B cell (primary cell): Measurements from ENCODE around the gene NBEA. TPM values are rescaled to one million over a fixed set of nuclear protein-coding genes. Genes with fewer than 3 reads are reported as not detected.

ENCODE experiments used
- ATAC-seq: fragments of 200-7000 bp; cut with Tn5 transposase; one replicate; pipeline ENCODE4 v1.10.0; 2021; ENCODE audit warnings: low read depth, mild to moderate bottlenecking, moderate number of reproducible peaks, moderate library complexity
- CTCF ChIA-PET: fragments of 350-600 bp; sonication (Branson Sonifier 250); formaldehyde crosslinking; loops from one replicate; lab custom pipeline; 2021; ENCODE audit warnings: antibody characterized with exemption, inconsistent platforms; lab: Charles Lee
- POLR2A ChIA-PET: fragments of 350-600 bp; sonication (Branson Sonifier 250); formaldehyde crosslinking; loops from one replicate; lab custom pipeline; 2021; ENCODE audit warnings: antibody characterized with exemption; lab: Charles Lee
- DNase-seq: peaks from one replicate; pipeline ENCODE4 v3.0.0; 2013
- H2AFZ ChIP-seq: 2 replicates; pipeline ENCODE4 v1.6.1; 2012; ENCODE audit warnings: mild to moderate bottlenecking, low read depth, low read length; ENCODE audit not compliant: insufficient read depth, poor library complexity, severe bottlenecking
- H3K27ac ChIP-seq, 2 donors: 1 replicate in 1 of 2; 2 replicates in 1 of 2; pipeline ENCODE4 v1.5.1; 2012 to 2013; ENCODE audit warnings: low read length in 2 of 2, mild to moderate bottlenecking in 2 of 2, moderate library complexity in 1 of 2
- H3K27me3 ChIP-seq, 4 experiments: fragments of 200-600 bp in 1 of 4; sonication (generic) in 1 of 4; replicated peaks in 1 of 4; 1 replicate in 2 of 4; 2 replicates in 2 of 4; pipeline versions ENCODE4 v1.6.1 to v1.7.0; 2013 to 2016; ENCODE audit warnings: low read length in 3 of 4, mild to moderate bottlenecking in 2 of 4, mixed read lengths in 1 of 4, moderate library complexity in 1 of 4; ENCODE audit not compliant: insufficient read depth in 4 of 4, control insufficient read depth in 3 of 4; ENCODE audit errors: control extremely low read depth in 1 of 4
- H3K36me3 ChIP-seq, 2 experiments: replicated peaks in 1 of 2; 1 replicate in 1 of 2; 2 replicates in 1 of 2; pipeline versions ENCODE4 v1.6.1 to v1.7.1; 2013; ENCODE audit warnings: low read length in 1 of 2; ENCODE audit not compliant: insufficient read depth in 2 of 2, control insufficient read depth in 1 of 2; ENCODE audit errors: control extremely low read depth in 1 of 2, extremely low read depth in 1 of 2
- H3K4me1 ChIP-seq, 2 donors: fragments of 200-600 bp in 1 of 2; sonication (generic) in 1 of 2; 1 replicate in 1 of 2; 2 replicates in 1 of 2; pipeline versions ENCODE4 v1.5.1 to v1.6.1; 2013 to 2017; ENCODE audit warnings: low read length in 2 of 2; ENCODE audit not compliant: control insufficient read depth in 2 of 2, insufficient read depth in 2 of 2
- H3K4me2 ChIP-seq: replicated peaks from 2 replicates; pipeline ENCODE3; 2012; ENCODE audit warnings: mild to moderate bottlenecking, low read depth, low read length; ENCODE audit not compliant: poor library complexity, severe bottlenecking
- H3K4me3 ChIP-seq, 5 experiments: fragments of 200-600 bp in 1 of 5; sonication (generic) in 1 of 5; 1 replicate in 3 of 5; 2 replicates in 2 of 5; pipeline versions ENCODE4 v1.5.1 to v1.7.0; 2011 to 2016; ENCODE audit warnings: low read length in 4 of 5, mild to moderate bottlenecking in 4 of 5, low read depth in 2 of 5, control low read depth in 1 of 5, moderate library complexity in 1 of 5; ENCODE audit not compliant: insufficient read depth in 1 of 5; ENCODE audit errors: control extremely low read depth in 1 of 5, extremely low read depth in 1 of 5
- H3K79me2 ChIP-seq: fragments of 200-600 bp; sonication (generic); one replicate; pipeline ENCODE4 v1.6.0; 2016; ENCODE audit warnings: low read length; ENCODE audit not compliant: control insufficient read depth, insufficient read depth
- H3K9ac ChIP-seq: fragments of 200-600 bp; sonication (generic); 2 replicates; pipeline ENCODE4 v1.6.1; 2017; ENCODE audit warnings: mild to moderate bottlenecking, low read length, moderate library complexity
- H3K9me3 ChIP-seq, 3 donors: one replicate each; pipeline versions ENCODE4 v1.6.1 to v1.7.1; 2013; ENCODE audit warnings: low read length in 2 of 3; ENCODE audit not compliant: control insufficient read depth in 2 of 3, insufficient read depth in 1 of 3; ENCODE audit errors: control extremely low read depth in 1 of 3
- H4K20me1 ChIP-seq: 2 replicates; pipeline ENCODE4 v1.6.0; 2012; ENCODE audit warnings: mild to moderate bottlenecking, low read length; ENCODE audit not compliant: insufficient read depth, control insufficient read depth, poor library complexity, severe bottlenecking
- H3K27ac Mint-ChIP-seq: one replicate; pipeline ENCODE4 v1.8.0; 2021; ENCODE audit warnings: mixed read lengths
- H3K27me3 Mint-ChIP-seq: one replicate; pipeline ENCODE4 v1.8.0; 2021; ENCODE audit warnings: mixed read lengths
- H3K4me1 Mint-ChIP-seq: one replicate; pipeline ENCODE4 v1.8.0; 2021; ENCODE audit warnings: mixed read lengths
- H3K4me3 Mint-ChIP-seq: one replicate; pipeline ENCODE4 v1.8.0; 2021; ENCODE audit warnings: mixed read lengths
- H3K9me3 Mint-ChIP-seq: one replicate; pipeline ENCODE4 v1.8.0; 2022; ENCODE audit warnings: mixed read lengths; ENCODE audit not compliant: insufficient read depth
- CTCF ChIP-seq: fragments of 200-600 bp; IDR thresholded peaks from one replicate; pipeline ENCODE4 v1.8.0; 2022; ENCODE audit warnings: antibody characterized with exemption, mild to moderate bottlenecking
- EZH2 ChIP-seq: IDR thresholded peaks from 2 replicates; pipeline ENCODE4 v1.6.1; 2012; ENCODE audit warnings: borderline replicate concordance, low read depth, mild to moderate bottlenecking, moderate library complexity, low read length; ENCODE audit not compliant: insufficient read depth, poor library complexity, severe bottlenecking
- WGBS: methylation state at CpG from one replicate; pipeline ENCODE4 v1.1.5; 2013; ENCODE audit warnings: missing lambda C conversion rate; ENCODE audit not compliant: insufficient coverage; 5-methylcytosine and 5-hydroxymethylcytosine counted together
- intact Hi-C: fragments of 100-400 bp; cut with micrococcal nuclease; formaldehyde crosslinking; loops from one replicate; pipeline ENCODE4 v1.10.0; 2022
- polyA plus RNA-seq: library from polyadenylated mRNA; depleted of rRNA; stranded (reverse); fragments of >200 nt; gene quantifications from 2 replicates; pipeline ENCODE4 v1.2.3, GENCODE V29; 2012
- total RNA-seq, 2 donors: library from RNA; stranded (reverse); fragments of 120-200 nt in 1 of 2; gene quantifications; 1 replicate in 1 of 2; 2 replicates in 1 of 2; pipeline versions ENCODE4 v1.2.3 to v1.2.4, GENCODE V29; 2013 to 2022

NBEA gene
- total and polyA plus RNA-seq, 2 donors (not counting 1 experiment from before 2014, with no cell fraction given) = 1.5 to 10.7 TPM

GRCh38 chr13:35216131-35216530, 274.1 kb downstream of the NBEA start:
- WGBS = no CpG with 5 or more reads among the region's 2 CpGs

GRCh38 chr13:35219021-35219420, 277.0 kb downstream of the NBEA start:
- no CpG with 5 or more reads among the region's 1 CpG for WGBS
- Histone ChIP-seq H4K20me1 (no peaks in the 10 kb centered on the region), H3K4me3 (no peak overlapping the region), H3K9me3 (peaks cover 0 to 4% (median 0%) of the 10 kb centered on the region in 3 donors), H3K27me3 (no peaks in the 10 kb centered on the region), H3K36me3 (no peaks in the 10 kb centered on the region), H2AFZ (no peak overlapping the region), H3K4me2 (no peak overlapping the region), H3K9ac (no peak overlapping the region), H3K27ac (no peak overlapping the region), H3K79me2 (no peaks in the 10 kb centered on the region), H3K4me1 (no peaks in the 10 kb centered on the region)
- TF ChIP-seq EZH2 (no peak), CTCF (no peak)
- ATAC-seq = no peak
- POLR2A ChIA-PET = no interaction called here
- no peak for DNase-seq
- Mint-ChIP-seq H3K27me3 (no peaks in the 10 kb centered on the region), H3K9me3 (peaks cover 6% of the 10 kb centered on the region), H3K4me3 (no peak overlapping the region), H3K27ac (no peak overlapping the region), H3K4me1 (no peaks in the 10 kb centered on the region)
- CTCF ChIA-PET = no interaction called here
- intact Hi-C loops = no loop called here

More at GRCh38 chr13:35216131-35216530, 274.1 kb downstream of the NBEA start:
- ATAC-seq = no peak
- no peak overlapping the region for H2AFZ ChIP-seq
- H3K27ac ChIP-seq = no peak overlapping the region
- H3K4me3 ChIP-seq = no peak overlapping the region
- H3K36me3 ChIP-seq = no peaks in the 10 kb centered on the region
- intact Hi-C loops = no loop called here
- no peaks in the 10 kb centered on the region for H3K4me1 Mint-ChIP-seq
- no peak overlapping the region for H3K27ac Mint-ChIP-seq
- H3K27me3 ChIP-seq = no peaks in the 10 kb centered on the region
- POLR2A ChIA-PET = no interaction called here
- TF ChIP-seq CTCF (no peak), EZH2 (no peak)
- no peak overlapping the region for H3K4me3 Mint-ChIP-seq
- no peaks in the 10 kb centered on the region for H3K27me3 Mint-ChIP-seq
- no peaks in the 10 kb centered on the region for H4K20me1 ChIP-seq
- H3K4me1 ChIP-seq = no peaks in the 10 kb centered on the region
- DNase-seq = no peak
- no peaks in the 10 kb centered on the region for H3K79me2 ChIP-seq
- H3K9ac ChIP-seq = no peak overlapping the region
- peaks cover 0 to 4% (median 0%) of the 10 kb centered on the region in 3 donors for H3K9me3 ChIP-seq
- peaks cover 6% of the 10 kb centered on the region for H3K9me3 Mint-ChIP-seq
- CTCF ChIA-PET = no interaction called here
- no peak overlapping the region for H3K4me2 ChIP-seq
